ENCODE data around the gene SPARCL1.

DNA sequence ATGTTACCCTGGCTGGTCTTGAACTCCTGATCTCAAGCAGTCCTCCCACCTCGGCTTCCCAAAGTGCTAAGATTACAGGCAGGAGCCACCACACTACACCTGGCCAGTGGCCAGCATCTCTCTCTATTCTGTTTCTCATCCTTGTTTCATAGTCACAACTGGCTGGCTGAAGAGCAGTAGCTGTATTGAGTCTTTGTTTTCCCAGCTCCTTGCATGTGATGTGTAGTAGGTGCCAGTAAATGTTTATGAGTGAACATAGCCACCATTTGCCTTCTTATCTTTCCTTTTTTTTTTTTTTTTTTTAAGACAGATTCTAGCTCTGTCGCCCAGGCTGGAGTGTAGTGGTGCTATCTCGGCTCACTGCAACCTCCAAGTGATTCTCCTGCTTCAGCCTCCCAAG lies 83.2 kb downstream of the SPARCL1 start:
- TF ChIP-seq SREBF2 (IDR thresholded peaks at IDR 0.05; ENCODE audit: low read length) (no peak), ZNF274 (IDR thresholded peaks at IDR 0.05; ENCODE audit: insufficient read depth, insufficient read length) (no peak), ZBTB33 (IDR thresholded peaks at IDR 0.05) (no peak)
- TF ChIP-seq, protein P1, sequence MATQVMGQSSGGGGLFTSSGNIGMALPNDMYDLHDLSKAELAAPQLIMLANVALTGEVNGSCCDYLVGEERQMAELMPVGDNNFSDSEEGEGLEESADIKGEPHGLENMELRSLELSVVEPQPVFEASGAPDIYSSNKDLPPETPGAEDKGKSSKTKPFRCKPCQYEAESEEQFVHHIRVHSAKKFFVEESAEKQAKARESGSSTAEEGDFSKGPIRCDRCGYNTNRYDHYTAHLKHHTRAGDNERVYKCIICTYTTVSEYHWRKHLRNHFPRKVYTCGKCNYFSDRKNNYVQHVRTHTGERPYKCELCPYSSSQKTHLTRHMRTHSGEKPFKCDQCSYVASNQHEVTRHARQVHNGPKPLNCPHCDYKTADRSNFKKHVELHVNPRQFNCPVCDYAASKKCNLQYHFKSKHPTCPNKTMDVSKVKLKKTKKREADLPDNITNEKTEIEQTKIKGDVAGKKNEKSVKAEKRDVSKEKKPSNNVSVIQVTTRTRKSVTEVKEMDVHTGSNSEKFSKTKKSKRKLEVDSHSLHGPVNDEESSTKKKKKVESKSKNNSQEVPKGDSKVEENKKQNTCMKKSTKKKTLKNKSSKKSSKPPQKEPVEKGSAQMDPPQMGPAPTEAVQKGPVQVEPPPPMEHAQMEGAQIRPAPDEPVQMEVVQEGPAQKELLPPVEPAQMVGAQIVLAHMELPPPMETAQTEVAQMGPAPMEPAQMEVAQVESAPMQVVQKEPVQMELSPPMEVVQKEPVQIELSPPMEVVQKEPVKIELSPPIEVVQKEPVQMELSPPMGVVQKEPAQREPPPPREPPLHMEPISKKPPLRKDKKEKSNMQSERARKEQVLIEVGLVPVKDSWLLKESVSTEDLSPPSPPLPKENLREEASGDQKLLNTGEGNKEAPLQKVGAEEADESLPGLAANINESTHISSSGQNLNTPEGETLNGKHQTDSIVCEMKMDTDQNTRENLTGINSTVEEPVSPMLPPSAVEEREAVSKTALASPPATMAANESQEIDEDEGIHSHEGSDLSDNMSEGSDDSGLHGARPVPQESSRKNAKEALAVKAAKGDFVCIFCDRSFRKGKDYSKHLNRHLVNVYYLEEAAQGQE (IDR thresholded peaks at IDR 0.05; ENCODE audit: low read depth, low read length), result no peak

All from GM12878 (cell line).